Activated CD4-positive, CD25-positive, alpha-beta regulatory T cell treated with anti-CD3 and anti-CD28 coated beads, Interleukin-2, amount 50 U/mL, for 16 hours (primary cell): ENCODE measurements around the gene ATXN3.
"Not testable (repeated sequence)": the region's sequence is repeated elsewhere in the genome, so short reads cannot be mapped to it uniquely, and the experiment has no call there.

ENCODE experiments used
- DNase-seq: peaks from one replicate; pipeline ENCODE4 v3.0.0-alpha.2; 2020; ENCODE audit warnings: low read depth, low spot score

ATXN3 gene

GRCh38 chr14:92074555-92074954, 31.8 kb downstream of the ATXN3 start:
- DNase-seq, result no peak

- no peak for DNase-seq
Measured at GRCh38 chr14:92058006-92058917, 48.1 kb downstream of the ATXN3 start.

GRCh38 chr14:92049781-92050180, 56.6 kb downstream of the ATXN3 start:
- no peak for DNase-seq

GRCh38 chr14:92049221-92049620, 57.2 kb downstream of the ATXN3 start:
- not testable (repeated sequence) for DNase-seq

DNA sequence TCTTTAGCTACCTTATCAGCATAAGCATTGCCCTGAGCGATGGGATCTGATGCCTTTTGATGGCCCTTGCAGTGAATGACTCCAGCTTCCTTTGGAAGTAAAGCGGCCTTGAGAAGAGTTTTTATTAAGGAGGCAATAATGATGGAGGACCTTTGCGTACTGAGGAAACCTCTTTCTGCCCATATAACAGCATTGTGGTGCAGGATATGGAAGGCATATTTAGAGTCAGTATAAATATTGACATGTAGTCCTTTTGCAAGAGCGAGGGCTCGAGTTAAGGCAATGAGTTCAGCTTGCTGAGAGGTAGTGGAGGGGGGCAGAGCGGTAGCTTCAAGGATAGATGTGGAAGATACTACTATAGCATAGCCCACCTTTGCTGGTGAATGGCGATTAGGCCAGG, 60.5 kb downstream of the ATXN3 start:
- not testable (repeated sequence) for DNase-seq

GRCh38 chr14:92041766-92042165, 64.6 kb downstream of the ATXN3 start:
- not testable (repeated sequence) for DNase-seq

GRCh38 chr14:92041203-92041602, 65.2 kb downstream of the ATXN3 start:
- no peak for DNase-seq

DNA sequence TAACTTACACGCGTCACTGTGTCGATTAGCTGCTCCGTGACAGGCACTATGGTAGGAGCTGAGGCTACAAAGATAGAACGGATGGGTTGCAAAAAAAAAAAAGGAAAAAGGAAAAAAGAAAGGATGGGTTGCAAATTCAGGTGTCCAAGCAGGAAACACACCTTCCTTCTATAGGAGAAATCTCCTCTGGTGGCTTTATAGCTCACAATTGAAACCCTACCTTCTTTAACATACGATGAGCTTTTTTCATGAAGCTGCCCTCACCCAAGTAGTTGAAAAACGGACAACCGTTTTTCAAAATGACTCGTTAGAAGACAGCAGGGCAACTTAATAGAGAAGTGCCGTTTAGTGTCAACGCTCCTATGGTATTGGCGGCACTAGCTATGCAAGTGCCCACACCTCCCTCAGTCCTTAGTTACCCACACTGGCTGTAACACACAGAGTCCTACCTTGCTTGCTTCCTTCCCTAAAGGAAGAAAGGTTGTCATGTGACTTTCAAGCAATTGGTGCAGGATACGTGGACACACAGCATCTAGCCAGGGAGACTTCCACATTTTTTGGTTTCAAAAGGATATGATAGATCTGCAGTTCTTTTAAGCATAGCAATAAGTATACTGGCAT, 65.8 kb downstream of the ATXN3 start:
- no peak for DNase-seq

DNA sequence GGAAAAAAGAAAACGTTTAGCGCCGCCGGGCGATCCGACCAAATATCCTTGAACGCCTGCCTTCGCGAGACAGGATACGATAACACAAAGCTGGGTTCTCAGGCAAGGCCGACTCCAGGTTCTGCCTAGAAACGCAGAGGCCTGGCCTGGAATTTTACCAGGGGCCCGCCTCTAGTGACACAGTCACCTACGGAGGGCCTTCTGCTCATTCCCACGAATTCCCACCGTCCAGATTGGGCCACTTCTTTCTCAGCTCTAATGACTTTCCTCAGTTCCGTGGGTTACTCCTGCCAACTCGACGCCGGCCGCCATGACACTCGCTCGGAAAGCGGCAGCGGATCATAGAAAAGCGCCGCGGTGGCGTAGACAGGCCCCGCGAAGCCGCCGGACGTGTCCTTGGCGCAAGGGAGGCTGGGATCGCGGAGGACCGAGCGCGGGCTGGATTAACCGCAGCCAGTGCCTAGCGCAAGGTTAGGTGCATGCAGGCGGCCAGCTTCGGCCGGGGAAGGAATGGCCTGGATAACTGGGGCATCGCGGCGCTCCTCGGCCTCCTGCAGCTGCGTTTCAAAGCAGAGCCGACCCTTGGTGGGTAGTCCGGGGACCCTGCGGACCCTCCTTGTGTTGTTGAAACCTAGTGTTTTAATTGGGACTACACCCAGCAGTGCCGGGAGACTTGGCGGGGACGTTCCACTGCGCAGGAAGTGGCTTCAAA, 66.5 kb downstream of the ATXN3 start, which contains the start of gene TRIP11:
TRIP11 (minus strand) TSS at position 341 of the 712 bp plus-strand sequence. CDS start 374 bp downstream, outside the sequence.
- DNase-seq, result peak; percentile 90

DNA sequence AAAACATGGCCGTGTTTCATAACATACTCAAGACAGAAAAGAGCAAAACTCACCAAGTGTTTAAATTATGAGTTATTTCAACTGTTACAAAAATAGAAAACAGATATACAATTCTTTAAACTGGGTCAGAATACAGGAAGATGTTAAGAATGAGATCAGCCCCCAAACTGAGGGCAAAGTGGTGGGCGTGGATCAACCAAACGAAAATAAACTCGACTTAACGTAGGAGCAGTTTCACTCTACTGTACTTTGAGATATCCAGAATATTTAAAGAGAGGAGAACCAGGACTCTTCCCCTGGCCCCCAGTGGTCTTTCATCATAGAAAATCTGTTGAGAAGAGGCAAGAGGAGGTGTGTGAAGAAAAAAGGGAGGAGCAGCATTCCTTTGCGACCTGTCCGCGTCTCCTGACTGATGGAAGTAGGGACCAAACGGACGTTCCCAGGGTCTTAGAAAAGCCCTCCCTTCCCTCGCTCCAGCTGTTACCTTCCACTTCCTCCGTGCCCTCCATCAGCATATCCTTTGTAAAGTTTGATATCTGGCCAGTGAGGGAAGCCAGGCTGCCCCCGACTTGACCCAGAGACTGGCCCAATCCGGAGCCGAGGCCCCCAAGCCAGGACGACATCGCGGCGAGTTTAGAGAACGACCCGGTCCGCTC, 67.2 kb downstream of the ATXN3 start:
- no peak for DNase-seq

DNA sequence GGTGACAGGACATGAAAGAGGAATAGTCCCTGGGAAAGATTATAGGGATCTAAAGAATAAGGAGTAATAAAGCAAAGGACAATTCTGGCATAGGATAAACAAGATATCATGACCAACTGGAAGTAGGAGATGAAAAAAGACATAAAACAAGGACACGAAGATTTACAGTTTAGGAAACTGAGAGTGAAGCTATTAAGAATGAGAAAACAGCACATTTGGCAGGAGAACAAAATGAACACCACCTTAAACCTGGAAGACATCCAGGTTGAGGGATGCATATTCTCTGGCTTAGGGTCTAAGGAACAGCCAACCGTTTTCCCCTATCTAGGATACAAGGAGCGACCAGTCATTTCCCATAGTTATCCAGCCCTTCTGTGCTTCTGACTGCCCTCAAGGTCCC, 68.4 kb downstream of the ATXN3 start:
- DNase-seq, result no peak

- no peak for DNase-seq
Measured at GRCh38 chr14:92035890-92036289, 70.5 kb downstream of the ATXN3 start.

GRCh38 chr14:92033906-92034687, 72.3 kb downstream of the ATXN3 start:
- DNase-seq, result no peak

GRCh38 chr14:92033433-92033832, 72.9 kb downstream of the ATXN3 start:
- no peak for DNase-seq

DNA sequence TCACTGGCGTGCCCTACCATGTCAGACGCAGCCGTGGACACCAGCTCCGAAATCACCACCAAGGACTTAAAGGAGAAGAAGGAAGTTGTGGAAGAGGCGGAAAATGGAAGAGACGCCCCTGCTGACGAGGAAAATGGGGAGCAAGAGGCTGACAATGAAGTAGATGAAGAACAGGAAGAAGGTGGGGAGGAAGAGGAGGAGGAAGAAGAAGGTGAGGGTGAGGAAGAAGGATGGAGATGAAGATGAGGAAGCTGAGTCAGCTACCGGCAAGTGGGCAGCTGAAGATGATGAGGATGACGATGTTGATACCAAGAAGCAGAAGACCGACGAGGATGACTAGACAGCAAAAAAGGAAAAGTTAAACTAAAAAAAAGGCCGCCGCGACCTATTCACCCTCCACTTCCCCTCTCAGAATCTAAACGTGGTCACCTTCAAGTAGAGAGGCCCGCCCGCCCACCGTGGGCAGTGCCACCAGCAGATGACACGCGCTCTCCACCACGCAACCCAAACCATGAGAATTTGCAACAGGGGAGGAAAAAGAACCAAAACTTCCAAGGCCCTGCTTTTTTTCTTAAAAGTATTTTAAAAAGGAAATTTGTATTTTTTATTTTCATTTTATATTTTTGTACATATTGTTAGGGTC, 79.7 kb downstream of the ATXN3 start:
- no peak for DNase-seq

DNA sequence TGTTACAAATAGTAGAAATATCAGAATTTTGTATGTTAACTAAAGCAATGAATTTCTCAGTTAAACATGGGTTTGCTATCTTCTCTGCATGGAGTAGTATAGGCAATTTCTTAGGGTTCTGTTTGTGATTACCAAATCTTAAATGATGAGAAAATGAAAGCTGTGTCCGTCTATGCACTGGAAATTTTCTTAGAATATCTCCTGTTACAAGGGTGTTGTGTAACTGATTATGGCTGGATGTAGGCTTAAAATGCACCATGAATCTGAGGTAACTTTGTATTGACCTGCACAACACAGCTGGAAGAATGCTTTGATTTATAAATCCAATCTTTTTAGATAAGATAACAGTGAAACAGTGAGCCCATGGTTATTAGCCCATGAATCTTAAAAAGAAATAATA, 84.3 kb downstream of the ATXN3 start:
- no peak for DNase-seq

DNA sequence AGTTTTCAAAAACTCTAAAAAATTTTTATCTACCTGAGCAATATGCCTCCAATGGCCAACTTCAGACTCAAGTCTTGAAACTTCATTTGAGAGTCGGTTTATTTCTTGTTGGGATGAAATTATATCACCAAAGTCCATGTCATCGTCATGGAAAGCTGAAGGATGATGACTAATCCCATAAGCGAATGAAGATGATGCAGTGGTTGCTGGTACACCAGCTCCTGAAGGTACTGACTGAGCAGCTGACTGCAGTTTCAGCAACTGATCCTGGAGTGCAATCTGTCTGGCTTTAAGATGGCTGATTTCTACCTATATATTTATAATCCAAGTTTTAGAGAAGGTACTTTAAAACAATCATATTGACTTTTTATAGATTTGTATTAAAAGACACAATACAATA, 84.9 kb downstream of the ATXN3 start:
- DNase-seq, result no peak

- DNase-seq, result no peak
Measured at GRCh38 chr14:92014040-92014439, 92.3 kb downstream of the ATXN3 start.

- no peak for DNase-seq
Measured at GRCh38 chr14:92012121-92012748, 94.1 kb downstream of the ATXN3 start.

DNA sequence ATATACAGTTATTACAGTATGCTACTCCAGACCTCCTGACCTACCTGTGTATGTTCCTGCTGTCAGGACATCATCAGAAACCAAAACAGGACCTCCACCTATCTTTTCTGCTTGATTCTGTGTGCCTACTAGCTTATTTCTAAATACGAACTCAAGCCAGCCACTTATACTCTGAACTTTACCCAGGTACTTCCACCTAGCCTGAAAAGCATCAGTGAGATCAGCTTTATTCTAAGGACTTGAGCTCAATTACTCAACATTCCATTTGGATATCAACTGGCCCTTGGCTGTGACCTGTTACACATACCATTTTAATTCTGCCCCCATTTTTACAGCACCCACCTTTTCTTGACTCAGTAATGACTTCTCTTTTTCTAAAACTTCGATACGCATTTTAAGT, 95.7 kb downstream of the ATXN3 start:
- DNase-seq, result no peak
